Vagina (tissue), 2 donors: ENCODE measurements around the gene ASPDH. TPM values are rescaled to one million over a fixed set of nuclear protein-coding genes. Genes with fewer than 3 reads are reported as not detected.

Experiments used
- DNase-seq, 2 donors: peaks; one replicate each; pipeline ENCODE4 v3.0.0-alpha.2; 2017; ENCODE audit errors: extremely low spot score in 2 of 2
- H3K27ac ChIP-seq: fragments of 200-600 bp; sonication (generic); one replicate; pipeline ENCODE4 v1.5.1; 2019
- H3K27me3 ChIP-seq: fragments of 200-600 bp; sonication (generic); one replicate; pipeline ENCODE4 v1.5.1; 2019
- H3K36me3 ChIP-seq, 2 donors: fragments of 200-600 bp; sonication (generic); one replicate each; pipeline ENCODE4 v1.5.1; 2017 to 2019
- H3K4me1 ChIP-seq: fragments of 200-600 bp; sonication (generic); one replicate; pipeline ENCODE4 v1.5.1; 2019
- H3K4me3 ChIP-seq, 2 donors: fragments of 200-600 bp; sonication (generic); 1 replicate in 1 of 2; 2 replicates in 1 of 2; pipeline ENCODE4 v1.5.1; 2016 to 2019
- H3K9me3 ChIP-seq: fragments of 200-600 bp; sonication (generic); one replicate; pipeline ENCODE4 v1.5.1; 2019
- CTCF ChIP-seq, 3 experiments: fragments of 450-650 bp in 2 of 3; fragments of 200-600 bp in 1 of 3; sonication (generic) in 1 of 3; IDR thresholded peaks; one replicate each; pipeline ENCODE4 v1.5.1; 2017 to 2019; ENCODE audit warnings: antibody characterized with exemption in 3 of 3, mild to moderate bottlenecking in 2 of 3, moderate library complexity in 2 of 3
- POLR2A ChIP-seq, 2 donors: fragments of 450-650 bp; IDR thresholded peaks; one replicate each; pipeline ENCODE4 v1.6.1; 2017; ENCODE audit warnings: antibody characterized with exemption in 2 of 2, mild to moderate bottlenecking in 2 of 2, moderate library complexity in 2 of 2
- POLR2AphosphoS5 ChIP-seq, 2 donors: sonication (generic); formaldehyde crosslinking; IDR thresholded peaks; one replicate each; pipeline ENCODE4 v1.9.0; 2017; ENCODE audit warnings: antibody characterized with exemption in 2 of 2, mild to moderate bottlenecking in 2 of 2, low read depth in 1 of 2; ENCODE audit not compliant: insufficient read depth in 1 of 2
- intact Hi-C: fragments of 100-400 bp; cut with DNase I; formaldehyde crosslinking; loops from one replicate; pipeline ENCODE4 v1.15.1; 2023
- total RNA-seq: library from RNA; depleted of rRNA; stranded (reverse); fragments of >200 nt; gene quantifications from one replicate; pipeline ENCODE4 v1.2.3, GENCODE V29; 2016

ASPDH gene
- total RNA-seq, 1 donor from 2014 or later, result not detected

DNA sequence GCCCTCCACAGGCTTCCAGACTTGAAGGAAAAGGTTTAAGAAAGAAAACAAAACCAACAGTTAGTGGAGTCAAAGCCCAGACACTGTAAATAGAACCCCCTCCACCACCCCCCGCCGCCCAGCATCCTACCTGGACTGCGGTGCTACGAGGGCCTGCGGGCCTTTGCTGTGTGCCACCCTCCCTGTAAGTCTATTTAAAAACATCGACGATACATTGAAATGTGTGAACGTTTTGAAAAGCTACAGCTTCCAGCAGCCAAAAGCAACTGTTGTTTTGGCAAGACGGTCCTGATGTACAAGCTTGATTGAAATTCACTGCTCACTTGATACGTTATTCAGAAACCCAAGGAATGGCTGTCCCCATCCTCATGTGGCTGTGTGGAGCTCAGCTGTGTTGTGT, 30.8 kb downstream of the ASPDH start:
- no peak for TF ChIP-seq POLR2A (IDR thresholded peaks at IDR 0.05)
- no peak for TF ChIP-seq POLR2AphosphoS5 (IDR thresholded peaks at IDR 0.05; ENCODE audit: insufficient read depth in 1 of 2, low read depth in 1 of 2)
- no peak for TF ChIP-seq CTCF (IDR thresholded peaks at IDR 0.05)
- Histone ChIP-seq H3K36me3 (peaks cover 0 to 38% of the 10 kb centered on the region in 2 donors), H3K27ac (no peak overlapping the region), H3K9me3 (no peaks in the 10 kb centered on the region), H3K27me3 (no peaks in the 10 kb centered on the region), H3K4me1 (peaks cover 9% of the 10 kb centered on the region), H3K4me3 (no peak overlapping the region)
- no peak for DNase-seq
- intact Hi-C loops, result no loop called here

DNA sequence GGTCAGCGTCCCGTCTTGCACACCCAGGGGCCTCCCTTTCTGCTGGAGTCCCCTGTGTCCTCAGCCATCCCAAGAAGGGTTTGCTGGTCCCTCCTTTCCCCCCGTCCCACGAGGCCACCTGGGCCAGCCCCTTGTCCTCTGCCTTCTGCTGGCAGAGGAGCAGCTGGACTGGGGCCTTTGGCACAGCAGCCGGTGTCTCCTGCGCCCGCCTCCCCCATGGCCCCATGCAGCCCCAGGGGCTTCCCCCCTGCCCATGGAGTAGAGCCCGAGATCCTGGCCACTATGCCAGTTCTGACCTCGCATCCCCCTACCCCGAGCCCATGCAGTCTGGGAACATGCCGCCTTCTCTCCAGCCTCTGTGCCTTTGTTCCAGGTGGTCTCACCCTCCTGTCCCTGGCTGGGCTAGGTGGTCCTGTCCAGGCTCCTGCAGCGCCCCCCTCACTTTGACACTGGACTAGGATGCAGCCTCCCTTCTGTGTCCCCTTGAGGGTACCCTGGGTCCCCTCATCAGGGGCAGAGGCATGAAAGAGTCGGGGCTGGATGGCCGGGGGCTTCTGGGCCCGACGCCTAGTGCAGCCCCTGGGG, 31.4 kb downstream of the ASPDH start:
- TF ChIP-seq POLR2A (IDR thresholded peaks at IDR 0.05) (no peak), POLR2AphosphoS5 (IDR thresholded peaks at IDR 0.05; ENCODE audit: insufficient read depth in 1 of 2, low read depth in 1 of 2) (no peak), CTCF (IDR thresholded peaks at IDR 0.05) (no peak)
- peaks cover 14% of the 10 kb centered on the region for H3K4me1 ChIP-seq
- H3K27me3 ChIP-seq, result no peaks in the 10 kb centered on the region
- peaks cover 0 to 38% of the 10 kb centered on the region in 2 donors for H3K36me3 ChIP-seq
- no peaks in the 10 kb centered on the region for H3K9me3 ChIP-seq
- H3K4me3 ChIP-seq, result no peak overlapping the region
- intact Hi-C loops, result no loop called here
- no peak for DNase-seq
- no peak overlapping the region for H3K27ac ChIP-seq

GRCh38 chr19:50481351-50482149, 32.2 kb downstream of the ASPDH start:
- H3K27ac ChIP-seq, result no peak overlapping the region
- no peaks in the 10 kb centered on the region for H3K9me3 ChIP-seq
- DNase-seq, result no peak
- peaks cover 0 to 38% of the 10 kb centered on the region in 2 donors for H3K36me3 ChIP-seq
- no peaks in the 10 kb centered on the region for H3K27me3 ChIP-seq
- no peak overlapping the region for H3K4me3 ChIP-seq
- TF ChIP-seq CTCF (IDR thresholded peaks at IDR 0.05) (no peak), POLR2A (IDR thresholded peaks at IDR 0.05) (no peak), POLR2AphosphoS5 (IDR thresholded peaks at IDR 0.05; ENCODE audit: insufficient read depth in 1 of 2, low read depth in 1 of 2) (no peak)
- H3K4me1 ChIP-seq, result peaks cover 22% of the 10 kb centered on the region
- intact Hi-C loops, result no loop called here

GRCh38 chr19:50480281-50481111, 33.2 kb downstream of the ASPDH start:
- Histone ChIP-seq H3K36me3 (peaks cover 0 to 38% of the 10 kb centered on the region in 2 donors), H3K9me3 (no peaks in the 10 kb centered on the region), H3K4me3 (no peak overlapping the region), H3K27ac (no peak overlapping the region), H3K4me1 (peaks cover 22% of the 10 kb centered on the region), H3K27me3 (no peaks in the 10 kb centered on the region)
- no peak for DNase-seq
- TF ChIP-seq POLR2AphosphoS5 (IDR thresholded peaks at IDR 0.05; ENCODE audit: insufficient read depth in 1 of 2, low read depth in 1 of 2) (no peak), POLR2A (IDR thresholded peaks at IDR 0.05) (no peak), CTCF (IDR thresholded peaks at IDR 0.05) (no peak)
- intact Hi-C loops, result no loop called here
